NCI-H128 (cell line): ENCODE measurements around the gene GCC1.
"Not testable (repeated sequence)": the region's sequence is repeated elsewhere in the genome, so short reads cannot be mapped to it uniquely, and the experiment has no call there.

Experiments
- DNase-seq: peaks from one replicate; lab custom pipeline; 2025; ENCODE audit not compliant: unreplicated experiment; lab: John Stamatoyannopoulos, UW

GCC1 gene

DNA sequence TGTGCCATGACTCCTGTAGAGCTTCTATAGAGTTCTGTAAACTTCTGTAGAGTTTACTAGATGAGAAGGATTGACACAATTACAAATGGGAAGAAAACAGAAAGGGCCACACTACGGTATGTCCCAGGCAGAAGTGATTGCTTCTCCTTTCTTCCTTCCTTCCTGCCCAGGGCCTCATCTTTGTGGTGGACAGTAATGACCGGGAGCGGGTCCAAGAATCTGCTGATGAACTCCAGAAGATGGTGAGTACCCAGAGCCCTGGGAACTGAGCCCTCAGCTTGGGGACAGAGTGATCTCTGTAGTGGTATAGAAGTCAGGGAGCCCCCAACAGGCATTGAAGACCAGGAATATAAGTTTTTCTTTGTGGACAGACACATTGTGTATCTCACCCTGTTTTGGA lies 4.5 kb upstream of the GCC1 start:
- DNase-seq = no peak

DNA sequence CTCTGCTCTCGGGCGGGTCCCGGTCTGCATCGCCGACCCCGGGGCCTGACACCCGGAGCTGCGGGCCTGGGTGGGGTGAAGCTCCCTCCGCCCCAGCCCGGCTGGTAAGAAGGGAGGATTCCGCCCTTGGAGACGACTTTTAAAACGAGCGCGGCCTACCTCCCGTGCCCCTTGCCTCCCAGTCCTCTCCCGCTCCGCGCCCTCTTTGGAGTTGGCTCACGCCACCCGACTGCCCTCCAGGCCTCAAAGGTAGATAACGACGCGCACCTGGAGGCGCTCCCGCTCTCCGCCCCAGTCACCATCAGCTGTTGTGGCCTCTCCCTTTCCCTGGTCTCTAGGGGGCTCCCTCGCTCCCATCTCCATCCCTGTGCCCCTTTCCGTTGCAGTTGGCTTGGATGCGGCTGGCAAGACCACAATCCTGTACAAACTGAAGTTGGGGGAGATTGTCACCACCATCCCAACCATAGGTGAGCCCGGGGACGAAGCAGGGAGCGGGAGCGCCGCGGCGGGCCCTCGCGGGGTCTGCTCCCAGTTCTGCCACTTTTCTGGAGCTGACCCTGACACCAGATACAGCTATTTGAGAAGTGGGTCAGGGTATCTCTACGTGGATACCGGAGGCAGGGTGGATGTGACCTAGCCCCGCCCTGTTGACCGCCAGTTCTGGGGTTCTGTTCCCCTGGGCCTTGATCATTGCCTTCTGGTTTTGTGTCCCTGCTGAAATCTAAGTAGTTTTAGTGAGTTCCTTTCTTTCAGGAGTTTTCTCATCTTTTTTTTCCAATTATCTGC lies 3.5 kb upstream of the GCC1 start:
- peak; percentile 40 for DNase-seq

- peak; percentile 55 for DNase-seq
These were observed 2.8 kb upstream of the GCC1 start, which contains the start of gene ARF5 for GRCh38 chr7:127588019-127588696. TSS of gene ARF5 (plus strand) at chr7:127588411. CDS start at chr7:127588499, 88 bp downstream.

DNA sequence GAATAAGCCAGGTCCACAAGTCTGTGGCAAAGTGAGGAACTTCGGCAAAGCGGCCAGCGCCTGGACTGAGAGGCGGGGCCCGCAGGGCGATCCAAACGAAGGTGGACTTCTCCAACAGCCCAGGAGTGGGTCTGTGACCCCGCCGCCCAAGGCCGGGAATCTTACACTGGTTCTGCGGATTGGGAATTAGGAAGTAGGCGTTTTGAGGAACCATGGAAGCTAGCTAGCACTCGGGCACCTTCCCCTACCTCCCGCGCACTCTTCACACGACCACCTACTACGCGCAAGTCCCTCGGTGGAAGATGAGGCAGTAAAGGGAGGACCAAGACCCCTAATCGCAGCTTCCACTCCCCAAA lies 2.2 kb upstream of the GCC1 start:
- DNase-seq = no peak

DNA sequence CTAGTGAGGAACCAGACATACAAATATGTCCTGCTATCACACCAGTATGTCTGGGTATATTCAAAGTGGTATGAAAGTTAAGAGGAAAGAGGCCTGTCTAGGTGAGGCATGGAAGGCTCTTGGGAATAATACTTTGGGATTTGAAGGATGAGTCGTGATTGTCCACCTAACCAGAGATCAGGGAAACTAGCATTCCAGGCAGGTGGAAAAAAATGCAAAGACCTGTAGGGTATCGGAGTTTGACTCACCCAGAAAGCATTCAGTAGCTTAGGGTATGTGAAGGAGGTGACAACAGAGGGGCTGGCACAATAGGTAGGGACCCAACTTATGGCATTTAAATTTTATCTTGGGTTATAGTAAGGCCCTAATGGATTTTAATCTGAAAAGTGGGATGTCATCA lies 950 bp upstream of the GCC1 start:
- no peak for DNase-seq

DNA sequence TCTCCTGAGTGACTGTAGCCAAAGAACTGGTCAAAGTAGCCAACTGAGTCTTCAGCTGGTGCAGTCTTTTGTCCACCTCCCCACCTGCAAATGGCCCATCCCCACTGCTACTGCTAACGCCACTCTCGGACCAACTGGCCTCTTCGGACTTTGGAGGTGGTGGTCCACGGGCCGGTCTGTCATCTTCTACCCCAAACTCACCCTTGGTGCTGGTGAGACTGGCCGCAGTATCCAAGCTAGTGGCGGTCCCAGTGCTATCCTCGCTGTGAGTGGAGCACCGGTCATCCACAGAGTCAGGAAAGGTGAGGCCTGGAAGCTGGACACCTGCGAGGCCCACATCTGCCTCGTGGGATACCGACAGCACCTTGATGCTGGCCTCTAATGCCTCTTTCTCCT lies 750 bp downstream of the GCC1 start:
- DNase-seq = no peak

- DNase-seq = no peak
These were observed 3.0 kb downstream of the GCC1 start for GRCh38 chr7:127582361-127582760.

DNA sequence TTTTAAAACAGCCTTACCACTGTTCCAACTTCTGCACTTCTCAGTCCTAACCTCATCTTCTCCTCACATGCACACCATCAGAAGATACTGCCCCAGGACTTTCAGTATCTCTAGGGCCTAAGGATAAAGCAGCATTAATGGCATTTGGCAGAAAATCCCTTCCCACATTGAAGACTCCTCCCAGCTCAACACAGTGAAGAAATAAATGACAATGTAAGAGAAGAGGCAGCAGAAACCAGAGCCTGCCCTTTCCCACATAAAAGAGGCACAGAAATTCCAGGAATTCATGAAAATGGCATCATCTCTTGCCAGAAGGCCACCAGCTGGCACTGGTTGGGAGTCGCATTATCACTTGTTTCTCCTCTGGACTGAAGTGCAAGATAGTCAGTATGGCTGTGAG lies 3.7 kb downstream of the GCC1 start:
- no peak for DNase-seq

- no peak for DNase-seq
These were observed 4.8 kb downstream of the GCC1 start for GRCh38 chr7:127580612-127581011.

DNA sequence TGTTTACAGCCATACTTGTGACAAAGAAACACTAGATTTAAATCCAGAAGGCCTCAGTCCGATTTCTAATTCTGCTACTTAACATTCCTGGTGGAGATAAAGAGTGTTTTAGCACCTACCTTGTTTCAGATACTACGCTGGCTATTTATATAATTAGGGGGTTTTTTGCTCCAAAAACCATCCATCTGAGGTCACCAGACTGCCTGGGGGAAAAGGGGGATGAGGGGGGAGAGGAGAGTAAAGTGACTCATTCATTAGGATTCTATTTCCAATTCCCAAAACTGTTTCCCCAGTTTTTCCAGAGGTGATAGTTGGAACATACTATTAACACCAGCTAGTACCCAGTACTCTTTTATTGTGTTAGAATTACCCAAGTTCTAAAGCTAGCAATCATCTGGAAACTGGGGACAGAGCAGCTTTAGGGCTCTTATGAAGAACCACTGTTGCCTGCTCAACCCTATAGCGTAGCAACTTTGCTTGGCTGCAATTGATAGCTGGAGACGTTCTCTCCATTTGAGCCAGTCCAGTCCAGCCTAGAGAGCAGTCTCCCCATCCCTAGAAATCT lies 6.6 kb downstream of the GCC1 start:
- DNase-seq = no peak

- no peak for DNase-seq
These were observed 7.2 kb downstream of the GCC1 start for GRCh38 chr7:127578036-127578684.

- no peak for DNase-seq
These were observed 13.5 kb downstream of the GCC1 start for GRCh38 chr7:127571741-127572505.

DNA sequence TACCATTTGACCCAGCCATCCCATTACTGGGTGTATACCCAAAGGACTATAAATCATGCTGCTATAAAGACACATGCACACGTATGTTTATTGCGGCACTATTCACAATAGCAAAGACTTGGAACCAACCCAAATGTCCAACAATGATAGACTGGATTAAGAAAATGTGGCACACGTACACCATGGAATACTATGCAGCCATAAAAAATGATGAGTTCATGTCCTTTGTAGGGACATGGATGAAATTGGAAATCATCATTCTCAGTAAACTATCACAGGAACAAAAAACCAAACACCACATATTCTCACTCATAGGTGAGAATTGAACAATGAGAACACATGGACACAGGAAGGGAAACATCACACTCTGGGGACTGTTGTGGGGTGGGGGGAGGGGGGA lies 17.4 kb downstream of the GCC1 start:
- not testable (repeated sequence) for DNase-seq

DNA sequence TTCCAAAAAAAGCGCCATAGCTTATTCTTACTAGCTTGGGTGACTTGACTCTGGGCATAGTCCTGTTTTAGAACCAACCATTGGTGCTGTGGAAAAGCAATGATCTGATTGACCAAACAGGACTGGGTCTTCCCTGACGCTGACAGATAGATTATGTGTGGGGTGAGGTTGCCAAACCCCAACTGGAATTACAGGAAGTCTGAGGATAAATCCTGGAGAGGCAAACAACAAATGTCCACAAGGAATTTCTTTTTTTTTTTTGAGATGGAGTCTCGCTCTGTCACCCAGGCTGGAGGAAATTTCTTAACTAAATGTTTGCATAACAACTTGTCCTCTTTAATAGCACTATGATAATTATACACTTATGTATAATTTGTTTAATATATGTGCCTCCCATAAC lies 19.2 kb downstream of the GCC1 start:
- no peak for DNase-seq

DNA sequence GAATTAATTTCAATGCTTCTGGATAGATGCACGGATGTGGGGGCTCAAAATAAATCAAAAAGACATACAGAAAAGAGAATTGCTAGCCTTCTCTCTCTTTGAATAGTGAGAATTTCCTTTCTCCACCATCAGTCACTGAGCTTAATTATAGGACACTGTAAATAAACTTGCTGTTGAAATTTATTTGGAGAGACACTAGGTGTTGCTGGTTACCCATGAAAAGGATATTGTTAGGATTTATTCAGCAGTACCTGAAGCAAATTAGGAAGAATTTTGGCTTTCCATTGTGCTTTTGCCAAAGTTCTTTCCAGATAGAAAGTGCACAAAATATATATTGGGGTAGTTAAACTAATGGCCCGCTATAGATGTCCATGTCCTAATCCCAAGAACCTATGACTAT lies 27.6 kb downstream of the GCC1 start:
- no peak for DNase-seq

- DNase-seq = no peak
These were observed 29.0 kb downstream of the GCC1 start for GRCh38 chr7:127556404-127556803.

DNA sequence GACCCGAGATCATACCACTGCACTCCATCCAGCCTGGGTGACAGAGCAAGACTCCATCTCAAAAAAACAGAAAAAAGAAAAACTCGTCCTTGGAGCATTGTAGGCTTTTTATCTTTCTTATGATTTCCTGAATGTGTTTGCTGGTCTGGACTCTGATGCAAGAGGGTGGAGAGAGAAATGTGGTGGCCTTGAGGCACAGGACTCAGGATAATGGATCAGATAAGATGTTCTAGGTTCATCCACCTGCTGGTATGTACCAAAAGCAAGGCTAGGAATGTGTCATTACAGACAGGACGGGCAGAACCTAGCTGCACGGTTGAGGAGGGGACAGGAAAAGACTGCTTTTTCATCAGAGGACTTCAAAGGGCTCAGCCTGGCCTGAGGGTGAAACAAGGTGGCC lies 33.5 kb downstream of the GCC1 start:
- DNase-seq = no peak

- DNase-seq = no peak
These were observed 35.1 kb downstream of the GCC1 start for GRCh38 chr7:127550247-127550646.

GRCh38 chr7:127546313-127546712 lies 39.1 kb downstream of the GCC1 start:
- DNase-seq = no peak

GRCh38 chr7:127541548-127541947 lies 43.8 kb downstream of the GCC1 start:
- DNase-seq = no peak

DNA sequence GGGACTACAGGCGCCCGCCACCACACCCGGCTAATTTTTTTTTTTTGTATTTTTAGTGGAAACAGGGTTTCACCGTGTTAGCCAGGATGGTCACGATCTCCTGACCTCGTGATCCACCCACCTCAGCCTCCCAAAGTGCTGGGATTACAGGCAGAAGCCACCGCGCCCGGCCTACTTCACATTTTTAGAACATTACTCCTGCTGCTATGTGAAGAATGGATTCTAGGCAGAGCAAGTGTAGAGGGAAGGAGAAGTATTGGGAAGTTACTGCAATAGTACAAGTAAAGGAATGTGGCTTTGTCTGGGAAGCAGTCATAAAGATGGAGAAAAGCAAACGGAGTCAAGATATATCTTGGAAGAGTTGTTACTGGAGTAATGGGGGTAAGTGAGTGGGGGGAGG lies 44.9 kb downstream of the GCC1 start:
- not testable (repeated sequence) for DNase-seq
